Heart left ventricle (tissue), 13 donors: ENCODE data around the gene ZNF516.

ENCODE experiments used
- POLR2A ChIP-seq, 2 donors: fragments of 450-650 bp; IDR thresholded peaks; one replicate each; pipeline ENCODE4 v1.6.1; 2017; ENCODE audit warnings: antibody characterized with exemption in 2 of 2, mild to moderate bottlenecking in 2 of 2, moderate library complexity in 2 of 2
- TF ChIP-seq, protein P1 (sequence below), 12 donors: fragments of 200-600 bp; sonication (generic) in 4 of 12; IDR thresholded peaks; one replicate each; pipeline versions ENCODE4 v1.5.0 to v1.8.0; 2018 to 2022; ENCODE audit warnings: antibody characterized with exemption in 12 of 12, mild to moderate bottlenecking in 5 of 12
- donor health status: ischemic (EF 13 %, LVEDD 7.1; RV severe dilation, severe dysfunction).
- donor health status: DM: no; HTN: yes; CAD: no.
- donor health status: DM: no; HTN: no; CAD: no.
- donor health status: ischemic (EF 25% LVEDD 6.9; RV normal size, moderate dysfunction).
- donor health status: ischemic (EF 25% LVEDD 5.7; RV mildly dilated, moderate dysfunction).
- donor health status: ischemic (EF 35%, LVEDD 5.7; RV mildly dilated, moderate dysfunction).
- donor health status: nonischemic (EF 11% LVEDD 7.7; RV severe dilation, severe dysfunction).
- donor health status: DM: yes; HTN: yes; CAD: no.
- donor health status: PGD.
- donor health status: ischemic (EF 29% LVEDD 5.4; RV normal size, mild dysfunction).
- donor health status: nonischemic (EF 23%, LVEDD 6.1; RV moderate dilation, normal function).

DNA sequence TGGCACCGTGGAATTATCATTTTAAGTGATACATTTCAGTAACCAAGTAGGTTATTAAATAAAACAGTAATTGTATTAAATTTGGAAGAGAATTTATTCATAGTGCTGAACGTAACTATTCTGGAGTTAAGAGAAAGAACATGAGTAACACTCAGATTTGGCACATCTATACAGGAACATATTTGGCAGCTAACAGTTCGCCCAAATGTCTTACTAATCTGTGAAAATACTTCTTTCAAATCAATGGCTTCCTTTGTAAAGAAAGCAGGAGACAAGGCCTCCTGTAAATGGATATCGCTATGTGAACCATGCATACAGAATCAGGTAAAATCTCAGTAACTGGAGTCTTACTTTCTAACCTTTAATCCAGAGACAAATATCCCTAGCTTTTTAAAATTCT is 64.4 kb downstream of the ZNF516 start:
- TF ChIP-seq, protein P1, sequence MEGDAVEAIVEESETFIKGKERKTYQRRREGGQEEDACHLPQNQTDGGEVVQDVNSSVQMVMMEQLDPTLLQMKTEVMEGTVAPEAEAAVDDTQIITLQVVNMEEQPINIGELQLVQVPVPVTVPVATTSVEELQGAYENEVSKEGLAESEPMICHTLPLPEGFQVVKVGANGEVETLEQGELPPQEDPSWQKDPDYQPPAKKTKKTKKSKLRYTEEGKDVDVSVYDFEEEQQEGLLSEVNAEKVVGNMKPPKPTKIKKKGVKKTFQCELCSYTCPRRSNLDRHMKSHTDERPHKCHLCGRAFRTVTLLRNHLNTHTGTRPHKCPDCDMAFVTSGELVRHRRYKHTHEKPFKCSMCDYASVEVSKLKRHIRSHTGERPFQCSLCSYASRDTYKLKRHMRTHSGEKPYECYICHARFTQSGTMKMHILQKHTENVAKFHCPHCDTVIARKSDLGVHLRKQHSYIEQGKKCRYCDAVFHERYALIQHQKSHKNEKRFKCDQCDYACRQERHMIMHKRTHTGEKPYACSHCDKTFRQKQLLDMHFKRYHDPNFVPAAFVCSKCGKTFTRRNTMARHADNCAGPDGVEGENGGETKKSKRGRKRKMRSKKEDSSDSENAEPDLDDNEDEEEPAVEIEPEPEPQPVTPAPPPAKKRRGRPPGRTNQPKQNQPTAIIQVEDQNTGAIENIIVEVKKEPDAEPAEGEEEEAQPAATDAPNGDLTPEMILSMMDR (IDR thresholded peaks at IDR 0.05), result no peak
- TF ChIP-seq POLR2A (IDR thresholded peaks at IDR 0.05), result no peak
